H1 (cell line): ENCODE results near the gene CELA2A. TPM values are rescaled to one million over a fixed set of nuclear protein-coding genes. Genes with fewer than 3 reads are reported as not detected.

ENCODE experiments used
- ASH2L ChIP-seq: fragments of 200-600, 300-600 bp; sonication (generic); IDR thresholded peaks from one replicate; pipeline ENCODE4 v1.7.1; 2017; ENCODE audit warnings: low read length
- CHD7 ChIP-seq: fragments of 300-600 bp; sonication (generic); IDR thresholded peaks from 2 replicates; pipeline ENCODE4 v1.7.1; 2012; ENCODE audit warnings: low read length, moderate library complexity, mild to moderate bottlenecking, inconsistent platforms; ENCODE audit not compliant: insufficient replicate concordance
- CTCF ChIP-seq, 3 experiments: IDR thresholded peaks; 1 replicate in 2 of 3; 2 replicates in 1 of 3; pipeline versions ENCODE4 v1.5.1 to v1.6.1; 2011; ENCODE audit warnings: low read length in 3 of 3, mild to moderate bottlenecking in 3 of 3, inconsistent platforms in 2 of 3, low read depth in 1 of 3, moderate library complexity in 1 of 3; ENCODE audit not compliant: insufficient read depth in 1 of 3; ENCODE audit errors: control extremely low read depth in 1 of 3
- GTF2F1 ChIP-seq: IDR thresholded peaks from 2 replicates; pipeline ENCODE4 v1.6.1; 2012; ENCODE audit warnings: low read depth, low read length, improper control_type of control experiment, borderline replicate concordance
- KDM4A ChIP-seq: IDR thresholded peaks from one replicate; pipeline ENCODE4 v1.7.1; 2012; ENCODE audit warnings: low read depth, mild to moderate bottlenecking, moderate library complexity, low read length, inconsistent platforms; ENCODE audit not compliant: severe bottlenecking
- TAF7 ChIP-seq: optimal IDR thresholded peaks from 2 replicates; pipeline ENCODE3; 2011; ENCODE audit warnings: low read depth, mild to moderate bottlenecking, inconsistent platforms, low read length, moderate library complexity, borderline replicate concordance
- polyA plus RNA-seq, 7 experiments: library from polyadenylated mRNA; depleted of rRNA in 3 of 7; stranded (reverse) in 5 of 7; unstranded in 2 of 7; fragments of >200 nt in 5 of 7; fragments of 200-250 nt in 2 of 7; gene quantifications; 1 replicate in 5 of 7; 2 replicates in 1 of 7; 4 replicates in 1 of 7; pipeline versions ENCODE4 v1.2.1 to v1.2.3, GENCODE V29; 2011 to 2013; ENCODE audit warnings: missing spikeins in 2 of 7, mixed read lengths in 2 of 7
- total RNA-seq: library from RNA; stranded (reverse); fragmentation: NEBNext Ultra II Directional; extraction: Animal tissue kit (Norgen Biotek cat#: 25700); gene quantifications from 2 replicates; pipeline ENCODE4 v1.2.1, GENCODE V29; 2021
- TF ChIP-seq, protein P1 (sequence below): IDR thresholded peaks from 2 replicates; pipeline ENCODE4 v1.6.1; 2012; ENCODE audit warnings: low read length, inconsistent platforms

The CELA2A gene
- total and polyA plus RNA-seq, 2 of the 8 experiments (the other 6 are each of a cell fraction or from before 2014, with no cell fraction given) = not detected

DNA sequence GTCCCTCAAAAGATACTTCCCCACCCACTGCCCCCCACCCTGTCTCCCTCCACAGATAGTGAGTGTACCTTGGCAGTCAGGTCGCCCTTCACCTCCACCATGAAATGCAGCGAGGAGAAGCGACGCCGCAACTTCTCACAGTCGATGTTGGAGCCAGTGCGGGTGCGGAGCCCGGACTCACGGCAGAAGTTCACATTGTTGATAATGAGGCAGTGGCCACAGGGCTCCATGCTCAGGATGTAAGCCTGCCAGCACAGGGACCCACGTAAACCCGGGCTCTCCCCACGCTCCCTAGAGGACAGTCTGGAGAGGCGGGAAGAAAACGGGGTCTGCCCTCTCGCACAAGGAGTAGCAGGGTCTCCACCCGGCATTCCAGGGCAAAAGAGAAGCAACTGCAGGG, 50.3 kb downstream of the CELA2A start (continued):
- TF ChIP-seq CHD7 (no peak), KDM4A (no peak), TAF7 (no peak), CTCF (IDR thresholded peaks at IDR 0.05; ENCODE audit: control extremely low read depth in 1 of 3, insufficient read depth in 1 of 3, low read depth in 1 of 3, low read length in 3 of 3) (no peak), ASH2L (no peak), GTF2F1 (no peak)
- TF ChIP-seq, protein P1, sequence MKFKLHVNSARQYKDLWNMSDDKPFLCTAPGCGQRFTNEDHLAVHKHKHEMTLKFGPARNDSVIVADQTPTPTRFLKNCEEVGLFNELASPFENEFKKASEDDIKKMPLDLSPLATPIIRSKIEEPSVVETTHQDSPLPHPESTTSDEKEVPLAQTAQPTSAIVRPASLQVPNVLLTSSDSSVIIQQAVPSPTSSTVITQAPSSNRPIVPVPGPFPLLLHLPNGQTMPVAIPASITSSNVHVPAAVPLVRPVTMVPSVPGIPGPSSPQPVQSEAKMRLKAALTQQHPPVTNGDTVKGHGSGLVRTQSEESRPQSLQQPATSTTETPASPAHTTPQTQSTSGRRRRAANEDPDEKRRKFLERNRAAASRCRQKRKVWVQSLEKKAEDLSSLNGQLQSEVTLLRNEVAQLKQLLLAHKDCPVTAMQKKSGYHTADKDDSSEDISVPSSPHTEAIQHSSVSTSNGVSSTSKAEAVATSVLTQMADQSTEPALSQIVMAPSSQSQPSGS = no peak
